Right lobe of liver (tissue), 4 donors: ENCODE results near the gene SNAPC2.

Experiments used
- POLR2A ChIP-seq: fragments of 450-650 bp; IDR thresholded peaks from one replicate; pipeline ENCODE4 v1.6.1; 2017; ENCODE audit warnings: antibody characterized with exemption, mild to moderate bottlenecking
- TF ChIP-seq, protein P1 (sequence below), 4 donors: fragments of 200-600 bp in 3 of 4; fragments of 450-650 bp in 1 of 4; IDR thresholded peaks; one replicate each; pipeline versions ENCODE4 v1.5.1 to v1.8.0; 2016 to 2022; ENCODE audit warnings: antibody characterized with exemption in 4 of 4, mild to moderate bottlenecking in 2 of 4
- donor health status: DM: no; HTN: no; CAD: no.
- donor health status: DM: no; HTN: no; CAD: no.
- donor health status: DM: no; HTN: yes; CAD: no.

- no peak for TF ChIP-seq POLR2A
- TF ChIP-seq, protein P1, sequence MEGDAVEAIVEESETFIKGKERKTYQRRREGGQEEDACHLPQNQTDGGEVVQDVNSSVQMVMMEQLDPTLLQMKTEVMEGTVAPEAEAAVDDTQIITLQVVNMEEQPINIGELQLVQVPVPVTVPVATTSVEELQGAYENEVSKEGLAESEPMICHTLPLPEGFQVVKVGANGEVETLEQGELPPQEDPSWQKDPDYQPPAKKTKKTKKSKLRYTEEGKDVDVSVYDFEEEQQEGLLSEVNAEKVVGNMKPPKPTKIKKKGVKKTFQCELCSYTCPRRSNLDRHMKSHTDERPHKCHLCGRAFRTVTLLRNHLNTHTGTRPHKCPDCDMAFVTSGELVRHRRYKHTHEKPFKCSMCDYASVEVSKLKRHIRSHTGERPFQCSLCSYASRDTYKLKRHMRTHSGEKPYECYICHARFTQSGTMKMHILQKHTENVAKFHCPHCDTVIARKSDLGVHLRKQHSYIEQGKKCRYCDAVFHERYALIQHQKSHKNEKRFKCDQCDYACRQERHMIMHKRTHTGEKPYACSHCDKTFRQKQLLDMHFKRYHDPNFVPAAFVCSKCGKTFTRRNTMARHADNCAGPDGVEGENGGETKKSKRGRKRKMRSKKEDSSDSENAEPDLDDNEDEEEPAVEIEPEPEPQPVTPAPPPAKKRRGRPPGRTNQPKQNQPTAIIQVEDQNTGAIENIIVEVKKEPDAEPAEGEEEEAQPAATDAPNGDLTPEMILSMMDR (IDR thresholded peaks at IDR 0.05): peak in 3 of 4 donors; percentile 6 to 15 (median 13)
Measured at GRCh38 chr19:7933411-7933810, 13.3 kb downstream of the SNAPC2 start.
